NCI-H2227 (cell line): ENCODE measurements around the gene SNRPN.
"Not testable (repeated sequence)": the region's sequence is repeated elsewhere in the genome, so short reads cannot be mapped to it uniquely, and the experiment has no call there.

Source experiments
- DNase-seq: peaks from one replicate; lab custom pipeline; 2025; ENCODE audit not compliant: unreplicated experiment; lab: John Stamatoyannopoulos, UW

The SNRPN gene

GRCh38 chr15:24954783-24955530 lies at the start of gene SNRPN, which contains the start of gene SNURF:
Gene SNRPN, plus strand, starts transcription at chr15:24954987. Its CDS starts 19,467 bp downstream, at chr15:24974454.
Gene SNURF, plus strand, starts transcription at chr15:24954987. Its CDS starts 62 bp downstream, at chr15:24955049.
- DNase-seq = peak; percentile 65

- no peak for DNase-seq
Observed at GRCh38 chr15:24916305-24917009, 38.3 kb upstream of the SNRPN start.

GRCh38 chr15:24917431-24917830 lies 37.4 kb upstream of the SNRPN start:
- no peak for DNase-seq

- no peak for DNase-seq
Observed at GRCh38 chr15:24919446-24919845, 35.3 kb upstream of the SNRPN start.

GRCh38 chr15:24922781-24923180 lies 32.0 kb upstream of the SNRPN start:
- DNase-seq = not testable (repeated sequence)

GRCh38 chr15:24924153-24924552 lies 30.6 kb upstream of the SNRPN start:
- no peak for DNase-seq

- no peak for DNase-seq
Observed at GRCh38 chr15:24924621-24925020, 30.2 kb upstream of the SNRPN start.

GRCh38 chr15:24931874-24932732 lies 22.7 kb upstream of the SNRPN start:
- not testable (repeated sequence) for DNase-seq

GRCh38 chr15:24933716-24934115 lies 21.1 kb upstream of the SNRPN start:
- DNase-seq = no peak

- DNase-seq = not testable (repeated sequence)
Observed at GRCh38 chr15:24938224-24938623, 16.6 kb upstream of the SNRPN start.

- no peak for DNase-seq
Observed at GRCh38 chr15:24940236-24940635, 14.6 kb upstream of the SNRPN start.

GRCh38 chr15:24943361-24943760 lies 11.4 kb upstream of the SNRPN start:
- no peak for DNase-seq

GRCh38 chr15:24944954-24945353 lies 9.8 kb upstream of the SNRPN start:
- DNase-seq = no peak

- no peak for DNase-seq
Observed at GRCh38 chr15:24945711-24946110, 9.1 kb upstream of the SNRPN start.

- DNase-seq = no peak
Observed at GRCh38 chr15:24948495-24948894, 6.3 kb upstream of the SNRPN start.

GRCh38 chr15:24955531-24955921 lies 739 bp downstream of the SNRPN start:
- DNase-seq = no peak

GRCh38 chr15:24956111-24956838 lies 1.5 kb downstream of the SNRPN start:
- peak; percentile 77 for DNase-seq

- DNase-seq = no peak
Observed at GRCh38 chr15:24957691-24958090, 2.9 kb downstream of the SNRPN start.

GRCh38 chr15:24961967-24962366 lies 7.2 kb downstream of the SNRPN start:
- DNase-seq = no peak

- no peak for DNase-seq
Observed at GRCh38 chr15:24962880-24963279, 8.1 kb downstream of the SNRPN start.
